NB4 (cell line): Measurements from ENCODE around the gene ATG9B.

ENCODE experiments used
- DNase-seq: peaks from one replicate; pipeline ENCODE4 v3.0.0; 2010; ENCODE audit warnings: low read depth
- H3K4me3 ChIP-seq: one replicate; pipeline ENCODE4 v1.5.1; 2011; ENCODE audit warnings: mild to moderate bottlenecking, low read depth, low read length, moderate library complexity
- CTCF ChIP-seq: IDR thresholded peaks from one replicate; pipeline ENCODE4 v1.5.1; 2012; ENCODE audit warnings: low read depth, low read length
- MAX ChIP-seq: IDR thresholded peaks from 2 replicates; pipeline ENCODE4 v1.6.1; 2011; ENCODE audit warnings: low read depth, low read length
- MYC ChIP-seq: IDR thresholded peaks from 2 replicates; pipeline ENCODE4 v1.6.1; 2011; ENCODE audit warnings: low read depth, low read length
- POLR2A ChIP-seq: IDR thresholded peaks from 2 replicates; pipeline ENCODE4 v1.6.1; 2011; ENCODE audit warnings: mild to moderate bottlenecking; ENCODE audit not compliant: insufficient read length; ENCODE audit errors: extremely low read depth

The ATG9B gene

GRCh38 chr7:150982351-150982750 is 41.9 kb downstream of the ATG9B start:
- no peak overlapping the region for H3K4me3 ChIP-seq
- DNase-seq = no peak
- TF ChIP-seq POLR2A = no peak
- TF ChIP-seq MYC = no peak
- TF ChIP-seq MAX = no peak
- no peak for TF ChIP-seq CTCF

GRCh38 chr7:150981644-150982043 is 42.6 kb downstream of the ATG9B start:
- TF ChIP-seq MYC = no peak
- no peak for TF ChIP-seq POLR2A
- TF ChIP-seq CTCF = no peak
- TF ChIP-seq MAX = no peak

GRCh38 chr7:150980663-150981062 is 43.6 kb downstream of the ATG9B start:
- TF ChIP-seq POLR2A (no peak), MAX (no peak), MYC (no peak), CTCF (no peak)
- no peak for DNase-seq
- H3K4me3 ChIP-seq = no peak overlapping the region

More at GRCh38 chr7:150981644-150982043, 42.6 kb downstream of the ATG9B start:
- DNase-seq = no peak
- no peak overlapping the region for H3K4me3 ChIP-seq

- no peak overlapping the region for H3K4me3 ChIP-seq
These were observed 44.4 kb downstream of the ATG9B start for GRCh38 chr7:150979713-150980390.

GRCh38 chr7:150978126-150978789 is 46.0 kb downstream of the ATG9B start, which contains the start of gene KCNH2:
TSS of gene KCNH2 (minus strand) at chr7:150978321. CDS start at chr7:150977913, 408 bp downstream.
- H3K4me3 ChIP-seq = peak within 1 kb of the TSS; percentile 16
- no peak for TF ChIP-seq MAX
- no peak for TF ChIP-seq MYC
- no peak for TF ChIP-seq CTCF
- no peak for TF ChIP-seq POLR2A
- DNase-seq = peak; percentile 66

More at GRCh38 chr7:150979713-150980390, 44.4 kb downstream of the ATG9B start:
- DNase-seq = no peak
- no peak for TF ChIP-seq MYC
- no peak for TF ChIP-seq POLR2A

- H3K4me3 ChIP-seq = no peak overlapping the region
- TF ChIP-seq MAX = no peak
- TF ChIP-seq CTCF = no peak
- no peak for TF ChIP-seq POLR2A
- TF ChIP-seq MYC = no peak
- DNase-seq = no peak
These were observed 46.7 kb downstream of the ATG9B start for GRCh38 chr7:150977382-150978125.
